GM12865 (cell line): ENCODE results near the gene XIRP2.

Experiments used
- DNase-seq: peaks from one replicate; pipeline ENCODE4 v3.0.0; 2010; ENCODE audit warnings: low read depth
- H3K4me3 ChIP-seq: 2 replicates; pipeline ENCODE4 v1.5.1; 2011; ENCODE audit warnings: mild to moderate bottlenecking, low read depth, low read length, control low read depth
- TF ChIP-seq, protein P1 (sequence below): IDR thresholded peaks from 2 replicates; pipeline ENCODE4 v1.5.1; 2011; ENCODE audit warnings: low read length, control low read depth, low read depth, inconsistent platforms; ENCODE audit not compliant: insufficient read depth; ENCODE audit errors: missing control alignments

Gene XIRP2

DNA sequence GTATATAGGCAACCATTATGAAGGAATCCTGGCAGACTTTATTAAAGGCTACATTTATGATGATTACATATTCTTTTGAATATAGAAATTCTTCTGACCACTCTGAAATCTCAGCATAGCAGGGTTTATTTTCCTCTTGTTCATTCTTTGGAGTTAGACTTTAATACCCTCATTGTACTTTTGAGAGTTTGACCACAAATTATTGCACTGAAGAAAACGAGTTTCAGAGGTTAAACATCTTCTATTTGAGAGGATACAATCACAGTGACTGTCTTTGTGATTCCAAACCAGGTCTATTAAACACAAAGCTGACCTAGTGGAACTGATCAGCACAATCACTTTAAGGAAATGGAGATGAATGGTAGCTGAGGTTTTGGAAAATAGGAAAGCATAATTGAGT is 71.3 kb downstream of the XIRP2 start:
- H3K4me3 ChIP-seq, result no peak overlapping the region
- no peak for DNase-seq
- TF ChIP-seq, protein P1, sequence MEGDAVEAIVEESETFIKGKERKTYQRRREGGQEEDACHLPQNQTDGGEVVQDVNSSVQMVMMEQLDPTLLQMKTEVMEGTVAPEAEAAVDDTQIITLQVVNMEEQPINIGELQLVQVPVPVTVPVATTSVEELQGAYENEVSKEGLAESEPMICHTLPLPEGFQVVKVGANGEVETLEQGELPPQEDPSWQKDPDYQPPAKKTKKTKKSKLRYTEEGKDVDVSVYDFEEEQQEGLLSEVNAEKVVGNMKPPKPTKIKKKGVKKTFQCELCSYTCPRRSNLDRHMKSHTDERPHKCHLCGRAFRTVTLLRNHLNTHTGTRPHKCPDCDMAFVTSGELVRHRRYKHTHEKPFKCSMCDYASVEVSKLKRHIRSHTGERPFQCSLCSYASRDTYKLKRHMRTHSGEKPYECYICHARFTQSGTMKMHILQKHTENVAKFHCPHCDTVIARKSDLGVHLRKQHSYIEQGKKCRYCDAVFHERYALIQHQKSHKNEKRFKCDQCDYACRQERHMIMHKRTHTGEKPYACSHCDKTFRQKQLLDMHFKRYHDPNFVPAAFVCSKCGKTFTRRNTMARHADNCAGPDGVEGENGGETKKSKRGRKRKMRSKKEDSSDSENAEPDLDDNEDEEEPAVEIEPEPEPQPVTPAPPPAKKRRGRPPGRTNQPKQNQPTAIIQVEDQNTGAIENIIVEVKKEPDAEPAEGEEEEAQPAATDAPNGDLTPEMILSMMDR, result no peak

DNA sequence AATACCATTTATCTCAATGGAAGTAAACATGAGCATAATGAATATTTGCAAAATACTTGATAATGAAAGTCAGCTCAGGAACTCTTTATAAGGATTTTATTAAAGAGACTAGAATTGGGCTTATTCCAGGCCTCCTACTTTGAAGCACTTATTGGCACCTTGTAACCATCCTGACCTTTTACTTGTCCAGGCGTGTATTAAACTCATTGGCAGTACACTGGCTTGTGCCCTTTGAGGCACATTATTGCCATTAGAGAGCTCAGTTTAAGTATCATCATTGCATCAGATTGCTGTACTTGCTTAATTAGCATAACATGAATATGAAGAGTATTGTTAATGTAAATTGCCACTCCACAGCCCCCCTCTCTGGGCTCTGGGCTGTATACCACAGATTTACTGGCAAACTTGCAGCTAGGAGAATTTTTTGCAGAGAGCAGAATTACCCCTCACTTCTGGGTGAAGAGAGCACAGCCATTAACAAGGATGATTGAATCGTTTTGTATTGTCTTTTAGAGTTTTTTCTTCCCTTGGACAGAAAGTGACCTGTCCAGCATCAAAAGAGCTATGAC is 72.5 kb downstream of the XIRP2 start:
- DNase-seq, result no peak
- TF ChIP-seq, protein P1, result no peak
- no peak overlapping the region for H3K4me3 ChIP-seq

DNA sequence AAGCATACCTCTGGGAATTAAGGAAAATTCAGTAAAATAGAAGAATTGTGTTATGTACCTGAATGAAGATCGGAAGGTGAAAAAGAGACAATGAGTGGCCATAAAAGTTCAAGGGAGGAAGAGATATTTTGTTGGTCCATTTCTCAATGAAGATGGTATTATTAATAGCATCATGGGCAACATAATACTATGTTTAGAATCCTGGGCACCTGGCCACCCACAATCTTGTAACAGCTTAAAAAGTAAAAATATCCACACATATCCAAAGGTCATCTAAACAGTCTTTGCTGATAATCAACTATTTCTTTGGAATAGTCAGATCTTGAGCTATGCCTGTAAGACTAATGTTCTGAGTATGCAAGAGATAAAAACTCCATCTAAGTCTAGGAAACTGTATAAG is 73.7 kb downstream of the XIRP2 start:
- no peak for DNase-seq
- no peak overlapping the region for H3K4me3 ChIP-seq
- TF ChIP-seq, protein P1, result no peak

DNA sequence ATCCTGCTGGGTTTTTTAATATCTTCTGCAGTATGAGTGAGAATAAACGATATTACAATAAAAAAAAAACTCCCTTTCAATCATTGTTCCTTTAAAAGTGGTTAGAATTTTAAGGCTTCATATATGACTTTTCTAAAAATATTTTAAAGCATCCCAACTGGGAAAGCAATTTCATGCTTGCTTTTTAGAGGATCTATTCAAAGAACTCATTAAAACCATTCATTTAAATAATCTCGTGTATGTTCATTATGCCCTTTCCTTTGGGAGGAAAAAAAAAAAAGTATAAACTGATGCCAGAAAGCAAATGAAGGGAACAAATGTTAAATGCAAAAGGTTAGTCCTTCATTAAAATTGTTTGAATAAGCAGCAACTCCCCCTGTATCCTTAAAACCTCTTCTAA is 81.2 kb downstream of the XIRP2 start:
- no peak for DNase-seq
- TF ChIP-seq, protein P1, result no peak
- H3K4me3 ChIP-seq, result no peak overlapping the region

DNA sequence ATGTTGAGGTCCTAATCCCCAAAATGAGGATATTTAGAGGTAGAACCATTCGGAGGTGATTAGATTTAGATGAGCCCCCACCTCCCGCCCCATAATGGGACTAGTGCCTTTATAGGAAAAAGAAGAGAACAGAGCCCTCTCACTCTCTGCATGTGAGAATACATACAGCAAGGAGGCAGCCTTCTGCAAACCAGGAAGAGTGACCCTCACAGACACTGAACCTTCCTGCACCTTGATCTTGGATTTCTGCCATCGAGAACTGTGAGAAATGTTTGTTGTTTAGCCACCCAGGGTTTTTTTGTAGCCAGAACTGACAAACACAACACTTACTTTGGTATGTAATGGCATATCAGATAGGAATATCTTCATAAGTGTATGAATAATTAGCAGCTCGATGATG is 83.7 kb downstream of the XIRP2 start:
- DNase-seq, result no peak
- H3K4me3 ChIP-seq, result no peak overlapping the region
- TF ChIP-seq, protein P1, result no peak

DNA sequence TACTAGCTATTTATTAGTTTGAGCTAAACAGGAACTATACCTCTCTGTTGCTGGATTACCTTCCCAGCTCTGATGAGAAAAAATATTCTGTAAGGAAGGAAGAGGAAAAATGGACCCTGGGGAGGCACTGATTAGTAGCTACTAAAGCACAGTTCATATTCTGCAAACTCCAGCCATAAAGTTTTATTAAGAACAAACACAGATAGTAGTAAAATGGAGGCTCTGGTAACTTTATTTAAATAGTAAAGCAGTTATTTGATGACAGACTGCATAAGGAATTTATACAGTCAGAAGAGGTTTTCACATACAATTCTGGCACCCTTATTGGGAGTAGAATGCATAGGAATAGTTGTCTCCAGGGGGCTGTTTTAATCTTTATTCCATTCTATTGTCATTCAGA is 84.1 kb downstream of the XIRP2 start:
- H3K4me3 ChIP-seq, result no peak overlapping the region
- DNase-seq, result no peak
- TF ChIP-seq, protein P1, result no peak

DNA sequence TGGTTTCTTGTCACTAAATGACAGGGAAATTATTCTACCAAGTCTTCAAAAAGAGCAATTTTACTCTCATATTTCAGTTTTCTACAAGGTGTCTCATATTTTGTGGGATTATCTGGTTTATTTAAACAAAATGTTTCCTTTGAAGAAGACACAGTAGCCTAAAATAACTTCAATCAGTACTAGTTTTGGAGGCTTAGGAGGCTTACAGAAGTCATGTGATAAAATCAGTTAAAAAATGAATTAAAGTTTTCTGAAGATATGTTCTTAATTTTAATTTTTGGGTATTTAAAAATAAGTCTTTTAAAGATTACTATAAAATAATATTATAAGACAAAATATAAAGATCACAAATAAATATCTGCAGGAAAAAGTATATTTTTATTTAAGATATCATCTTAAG is 95.9 kb downstream of the XIRP2 start:
- no peak for DNase-seq

More for the DNA sequence above, 95.9 kb downstream of the XIRP2 start:
- no peak overlapping the region for H3K4me3 ChIP-seq
- TF ChIP-seq, protein P1, result no peak
